ENCODE measurements around the gene NHERF2.

GRCh38 chr16:2026461-2027023, at the start of gene NHERF2:
- TF ChIP-seq CTCF (IDR thresholded peaks at IDR 0.05; ENCODE audit: insufficient read depth, low read length, poor library complexity, severe bottlenecking), result no peak
- no peak for TF ChIP-seq EZH2phosphoT487 (conservative IDR thresholded peaks at IDR 0.05; ENCODE audit: low read length)
